Muscle layer of duodenum (tissue), 2 donors: ENCODE results near the gene ZCCHC14.
"Not testable (repeated sequence)": the region's sequence is repeated elsewhere in the genome, so short reads cannot be mapped to it uniquely, and the experiment has no call there.

Experiments used
- H3K27ac ChIP-seq: one replicate; pipeline ENCODE4 v1.7.0; 2013; ENCODE audit warnings: mild to moderate bottlenecking, low read length
- H3K27me3 ChIP-seq: one replicate; pipeline ENCODE4 v1.7.0; 2013; ENCODE audit warnings: low read depth, mild to moderate bottlenecking, control low read depth, low read length
- H3K36me3 ChIP-seq, 2 donors: one replicate each; pipeline ENCODE4 v1.7.0; 2013; ENCODE audit warnings: low read length in 2 of 2, control low read depth in 1 of 2, mild to moderate bottlenecking in 1 of 2; ENCODE audit not compliant: insufficient read depth in 2 of 2, control insufficient read depth in 1 of 2
- H3K4me1 ChIP-seq, 2 donors: one replicate each; pipeline ENCODE4 v1.7.0; 2013; ENCODE audit warnings: low read length in 2 of 2, mild to moderate bottlenecking in 2 of 2, control low read depth in 1 of 2, moderate library complexity in 1 of 2; ENCODE audit not compliant: insufficient read depth in 2 of 2, control insufficient read depth in 1 of 2
- H3K4me3 ChIP-seq, 2 donors: one replicate each; pipeline ENCODE4 v1.7.0; 2013; ENCODE audit warnings: low read length in 2 of 2, low read depth in 1 of 2, mild to moderate bottlenecking in 1 of 2
- H3K9me3 ChIP-seq, 2 donors: one replicate each; pipeline ENCODE4 v1.7.0; 2013; ENCODE audit warnings: low read length in 2 of 2, control low read depth in 1 of 2, mild to moderate bottlenecking in 1 of 2; ENCODE audit not compliant: control insufficient read depth in 1 of 2
- donor health status: healthy.

Gene ZCCHC14

DNA sequence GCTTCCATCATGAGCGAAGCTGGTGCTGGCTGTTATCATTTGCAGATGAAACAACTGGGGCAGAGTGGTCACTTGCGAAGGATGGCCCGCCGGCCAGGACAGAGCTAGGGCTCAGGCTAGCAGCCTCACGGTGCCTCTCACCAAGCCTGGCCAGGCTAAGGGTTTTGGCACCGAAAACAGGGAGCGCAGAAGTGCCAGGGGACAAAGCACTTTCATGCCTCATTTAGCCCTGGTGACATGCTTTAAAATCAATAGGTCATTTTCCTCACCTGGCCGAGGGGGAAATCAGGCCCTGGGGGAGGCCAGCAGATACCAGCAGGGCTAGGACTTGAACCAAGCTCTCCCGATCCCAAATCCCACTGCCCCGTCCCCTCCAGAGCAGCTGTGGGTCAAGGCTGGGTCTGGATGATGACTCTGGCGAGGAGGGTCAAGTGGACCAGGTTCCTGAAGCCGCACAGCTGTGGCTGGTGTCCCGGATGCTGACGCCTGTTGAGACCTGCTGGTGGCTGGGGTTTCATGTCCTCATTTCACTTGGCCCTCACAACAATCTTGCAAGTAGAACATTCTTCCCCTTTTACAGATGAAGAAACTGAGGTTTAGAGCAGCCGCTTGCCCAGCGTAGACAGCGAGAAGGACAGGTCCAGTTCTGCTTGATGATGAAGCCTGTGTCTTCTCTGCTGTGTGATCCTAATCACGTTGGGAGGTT, 10.6 kb upstream of the ZCCHC14 start:
- H3K36me3 ChIP-seq, H3K4me3 ChIP-seq, H3K4me1 ChIP-seq, H3K9me3 ChIP-seq, H3K27ac ChIP-seq, H3K27me3 ChIP-seq: not testable (repeated sequence)

DNA sequence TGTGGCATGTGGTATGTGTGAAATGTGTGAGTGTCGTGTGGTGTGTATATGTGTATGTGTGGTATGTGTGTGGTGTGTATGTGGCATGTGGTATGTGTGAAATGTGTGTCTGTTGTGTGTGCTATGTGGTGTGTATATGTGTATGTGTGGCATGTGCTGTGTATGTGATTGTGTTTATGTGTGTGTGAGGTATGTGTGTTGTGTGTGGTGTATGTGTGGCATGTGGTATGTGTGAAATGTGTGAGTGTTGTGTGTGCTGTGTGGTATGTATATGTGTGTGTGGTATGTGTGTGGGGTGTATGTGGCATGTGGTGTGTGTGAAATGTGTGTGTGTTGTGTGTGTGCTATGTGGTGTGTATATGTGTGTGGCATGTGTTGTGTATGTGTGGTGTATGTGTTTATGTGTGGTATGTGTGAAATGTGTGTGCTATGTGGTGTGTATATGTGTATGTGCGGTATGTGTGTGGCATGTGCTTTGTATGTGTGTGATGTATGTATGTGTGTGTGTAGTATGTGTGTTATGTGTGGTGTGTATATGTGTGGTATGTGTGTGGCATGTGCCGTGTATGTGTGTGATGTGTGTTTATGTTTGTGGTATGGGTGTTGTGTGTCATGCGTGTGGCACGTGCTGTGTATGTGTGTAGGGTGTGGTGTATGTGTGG, 9.6 kb upstream of the ZCCHC14 start:
- Histone ChIP-seq H3K27me3 (no peaks in the 10 kb centered on the region), H3K4me3 (no peak overlapping the region), H3K36me3 (no peaks in the 10 kb centered on the region), H3K27ac (no peak overlapping the region), H3K4me1 (peaks cover 2 to 4% of the 10 kb centered on the region in 2 donors), H3K9me3 (no peaks in the 10 kb centered on the region)

DNA sequence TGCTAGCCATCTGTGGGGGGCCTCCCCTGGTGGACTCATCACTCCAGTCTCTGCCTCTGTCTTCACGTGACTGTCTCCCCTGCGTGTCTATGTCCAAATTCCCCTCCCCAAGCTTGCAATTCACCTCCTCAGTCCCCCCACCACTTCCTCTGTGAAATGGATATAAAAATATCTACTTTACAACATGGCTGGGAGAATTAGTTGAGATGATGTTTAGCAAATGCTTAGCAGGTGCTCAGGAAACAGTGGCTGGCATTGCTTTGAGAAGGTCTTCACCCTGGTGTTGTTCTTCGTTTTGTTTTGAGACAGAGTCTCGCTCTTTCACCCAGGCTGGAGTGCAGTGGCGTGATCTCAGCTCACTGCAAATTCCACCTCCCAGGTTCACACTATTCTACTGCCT, 8.3 kb upstream of the ZCCHC14 start:
- Histone ChIP-seq H3K27ac (no peak overlapping the region), H3K9me3 (no peaks in the 10 kb centered on the region), H3K36me3 (no peaks in the 10 kb centered on the region), H3K27me3 (no peaks in the 10 kb centered on the region), H3K4me1 (no peaks in the 10 kb centered on the region), H3K4me3 (no peak overlapping the region)

DNA sequence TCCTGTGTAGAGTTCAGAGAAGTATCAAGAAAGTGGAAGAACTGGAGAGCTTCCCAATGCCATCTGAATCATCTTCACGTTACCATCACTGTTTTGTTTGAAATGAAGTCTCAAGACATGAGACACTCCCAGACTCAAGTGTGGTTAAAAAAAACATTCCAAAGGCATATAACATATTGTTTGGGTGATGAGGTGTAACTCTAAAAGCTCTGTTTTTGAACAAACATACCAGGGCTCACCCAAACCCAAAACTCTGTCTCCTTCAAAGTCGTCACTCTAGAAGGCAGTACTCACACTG, 6.3 kb upstream of the ZCCHC14 start:
- H3K4me1 ChIP-seq: no peaks in the 10 kb centered on the region
- no peaks in the 10 kb centered on the region for H3K36me3 ChIP-seq
- H3K27me3 ChIP-seq: no peaks in the 10 kb centered on the region
- no peaks in the 10 kb centered on the region for H3K9me3 ChIP-seq
- no peak overlapping the region for H3K27ac ChIP-seq
- H3K4me3 ChIP-seq: no peak overlapping the region

DNA sequence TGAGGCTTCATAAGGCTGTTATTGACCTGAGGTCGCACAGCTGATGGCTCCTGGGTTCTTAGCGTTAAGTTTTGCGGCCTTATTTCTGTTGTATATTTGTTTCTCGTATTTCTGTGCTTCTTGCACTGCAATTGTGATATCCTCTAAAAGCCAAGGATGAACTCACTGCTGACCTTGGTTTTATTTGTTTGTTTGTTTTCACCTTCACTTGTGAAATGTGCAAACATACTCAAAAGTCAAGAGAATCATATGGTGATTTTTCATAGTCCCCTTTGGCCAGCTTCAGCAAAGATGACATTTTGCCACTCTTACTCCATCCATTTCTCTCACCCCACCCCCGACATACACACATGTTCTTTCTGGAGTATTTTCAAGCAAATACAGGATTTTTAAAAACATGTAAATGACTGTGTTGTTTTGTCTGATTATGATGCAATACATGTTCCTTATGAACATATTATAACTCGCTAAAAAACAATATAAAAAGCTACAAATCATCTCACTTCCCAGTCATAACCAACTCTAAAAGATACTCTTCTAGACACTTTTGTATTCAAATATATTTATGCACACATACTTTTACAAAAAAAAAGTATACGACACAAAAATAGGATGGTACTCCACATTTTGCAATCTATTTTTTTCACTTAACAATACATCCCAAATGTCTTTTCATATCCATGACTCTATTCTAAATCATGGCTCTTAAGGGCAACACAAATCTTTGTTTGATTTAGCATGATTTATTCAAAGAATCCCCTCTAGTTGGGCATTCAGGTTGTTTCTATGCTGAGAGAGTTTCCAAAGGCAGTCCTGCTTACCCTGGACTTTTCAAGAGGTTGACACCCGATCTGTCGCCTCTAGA, 5.7 kb upstream of the ZCCHC14 start:
- no peak overlapping the region for H3K27ac ChIP-seq
- H3K4me3 ChIP-seq: no peak overlapping the region
- H3K27me3 ChIP-seq: no peaks in the 10 kb centered on the region
- H3K4me1 ChIP-seq: peaks cover 0 to 3% of the 10 kb centered on the region in 2 donors
- no peaks in the 10 kb centered on the region for H3K36me3 ChIP-seq
- no peaks in the 10 kb centered on the region for H3K9me3 ChIP-seq

DNA sequence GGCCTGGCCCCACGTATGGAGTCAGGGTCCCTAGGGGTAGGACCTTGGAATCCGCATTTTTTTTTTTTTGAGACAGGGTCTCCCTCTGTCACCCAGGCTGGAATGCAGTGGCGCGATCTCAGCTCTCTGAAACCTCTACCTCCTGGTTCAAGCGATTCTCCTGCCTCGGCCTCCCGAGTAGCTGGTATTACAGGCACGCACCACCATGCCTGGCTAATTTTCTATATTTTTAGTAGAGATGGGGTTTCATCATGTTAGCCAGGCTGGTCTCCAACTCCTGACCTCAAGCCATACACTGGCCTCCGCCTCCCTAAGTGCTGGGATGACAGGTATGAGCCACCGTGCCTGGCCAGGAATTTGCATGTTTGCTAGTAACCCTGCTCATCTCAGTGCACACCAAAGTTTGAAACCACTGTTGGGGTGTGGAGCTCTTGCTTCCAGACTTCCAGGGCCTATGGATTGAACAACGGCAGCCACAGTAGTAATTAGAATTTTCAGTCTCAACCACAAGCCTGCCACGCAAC, 5.0 kb upstream of the ZCCHC14 start:
- H3K36me3 ChIP-seq, H3K4me1 ChIP-seq, H3K27ac ChIP-seq, H3K4me3 ChIP-seq, H3K9me3 ChIP-seq, H3K27me3 ChIP-seq: not testable (repeated sequence)

DNA sequence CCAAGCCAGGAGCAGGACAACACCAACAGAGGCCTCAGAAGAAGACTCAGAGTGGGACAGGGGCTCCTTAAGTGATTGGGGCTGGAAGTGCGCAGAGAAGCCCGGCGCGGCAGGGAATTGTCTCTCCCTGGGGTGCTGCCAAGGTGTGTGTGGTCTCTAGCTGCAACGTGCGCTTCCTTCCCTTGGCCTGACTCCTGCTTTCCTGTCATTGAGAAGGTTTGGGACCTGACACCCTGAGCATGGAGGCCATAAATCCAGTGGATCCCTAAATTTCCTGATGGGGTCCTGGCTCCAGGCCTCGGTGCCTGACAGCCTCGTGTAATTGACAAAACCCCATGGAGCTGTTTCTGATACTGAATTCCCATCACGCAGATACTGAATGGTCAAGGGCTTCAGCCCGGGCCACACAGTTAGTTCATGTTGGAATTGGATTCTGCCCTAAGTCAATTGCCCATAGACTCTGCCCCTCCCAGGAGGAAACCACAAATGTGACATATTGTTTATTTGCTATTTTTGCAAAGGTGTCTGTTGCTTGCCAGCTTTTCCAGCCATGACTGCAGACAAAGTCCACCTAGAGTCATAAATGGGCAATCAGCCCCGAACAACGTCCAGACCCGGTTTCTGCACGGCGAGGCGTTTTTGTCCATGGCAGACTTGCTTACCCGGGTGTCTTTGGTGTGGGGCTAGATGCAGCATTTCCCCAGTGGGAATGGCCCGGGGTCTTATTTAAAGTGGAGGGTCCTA, 4.4 kb upstream of the ZCCHC14 start:
- not testable (repeated sequence) for H3K9me3 ChIP-seq, H3K4me1 ChIP-seq, H3K4me3 ChIP-seq

DNA sequence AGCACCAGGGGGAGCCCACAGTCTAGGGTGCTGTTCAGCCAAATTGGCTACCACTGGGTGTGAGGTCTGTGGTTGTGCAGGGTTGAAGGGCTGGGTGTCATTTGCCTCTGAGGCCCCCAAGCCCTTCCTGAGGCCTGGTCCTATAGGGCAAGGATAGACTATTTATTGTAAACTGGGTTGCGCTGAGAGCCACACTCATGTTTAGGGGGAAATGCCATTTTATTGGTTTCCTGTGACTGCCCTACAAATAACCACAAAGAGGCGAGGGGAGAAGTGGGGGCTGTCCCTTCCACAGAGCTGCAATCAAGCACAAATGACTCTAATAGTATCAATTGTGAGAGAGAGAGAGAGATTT, 3.6 kb upstream of the ZCCHC14 start:
- no peak overlapping the region for H3K27ac ChIP-seq
- no peaks in the 10 kb centered on the region for H3K36me3 ChIP-seq
- no peak overlapping the region for H3K4me3 ChIP-seq
- no peaks in the 10 kb centered on the region for H3K9me3 ChIP-seq
- no peaks in the 10 kb centered on the region for H3K27me3 ChIP-seq
- peaks cover 0 to 8% of the 10 kb centered on the region in 2 donors for H3K4me1 ChIP-seq

More for the DNA sequence above, 4.4 kb upstream of the ZCCHC14 start:
- H3K36me3 ChIP-seq, H3K27me3 ChIP-seq, H3K27ac ChIP-seq: not testable (repeated sequence)

DNA sequence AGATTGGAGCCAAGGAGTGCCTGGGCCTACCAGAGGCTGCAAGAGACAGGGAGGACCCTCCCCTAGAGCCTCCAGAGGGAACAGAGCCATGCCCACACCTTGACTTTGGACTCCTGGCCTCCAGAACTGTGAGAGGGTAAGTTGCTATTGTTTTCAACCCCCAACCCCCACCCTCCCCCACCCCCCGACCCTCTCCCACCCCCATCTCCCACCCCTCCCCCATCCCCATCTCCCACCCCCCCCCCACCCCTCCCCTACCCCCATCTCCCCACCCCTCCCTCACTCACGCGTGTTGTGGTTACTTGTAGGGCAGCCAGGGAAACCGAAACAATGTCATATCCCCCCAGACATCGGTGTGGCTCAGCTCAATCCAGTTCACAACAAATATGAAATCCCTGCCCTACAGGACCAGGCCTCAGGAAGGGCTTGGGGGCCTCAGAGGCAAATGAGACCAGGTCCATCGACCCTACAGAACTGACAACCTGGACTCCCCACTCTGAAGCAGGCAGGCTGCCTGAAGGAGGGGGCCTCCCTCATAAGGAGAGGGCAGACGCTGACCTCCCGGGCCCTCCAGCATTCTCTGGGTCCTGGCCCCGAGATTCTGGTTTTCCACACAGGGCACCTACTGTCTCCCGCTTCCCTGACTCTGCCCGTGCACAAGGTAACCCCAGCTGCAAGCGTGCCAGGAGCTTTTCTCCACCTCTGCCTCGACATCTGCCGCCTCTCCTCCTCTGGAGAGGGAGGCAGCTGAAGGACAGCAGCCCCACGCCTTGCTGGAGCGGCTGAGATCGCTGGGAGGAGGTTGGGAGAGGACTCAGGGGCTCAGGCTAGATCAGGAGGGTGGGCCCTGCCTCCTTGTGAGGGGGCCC, 3.0 kb upstream of the ZCCHC14 start:
- Histone ChIP-seq H3K27me3 (no peaks in the 10 kb centered on the region), H3K9me3 (no peaks in the 10 kb centered on the region), H3K4me3 (no peak overlapping the region), H3K36me3 (no peaks in the 10 kb centered on the region), H3K4me1 (peaks cover 0 to 12% of the 10 kb centered on the region in 2 donors), H3K27ac (no peak overlapping the region)

DNA sequence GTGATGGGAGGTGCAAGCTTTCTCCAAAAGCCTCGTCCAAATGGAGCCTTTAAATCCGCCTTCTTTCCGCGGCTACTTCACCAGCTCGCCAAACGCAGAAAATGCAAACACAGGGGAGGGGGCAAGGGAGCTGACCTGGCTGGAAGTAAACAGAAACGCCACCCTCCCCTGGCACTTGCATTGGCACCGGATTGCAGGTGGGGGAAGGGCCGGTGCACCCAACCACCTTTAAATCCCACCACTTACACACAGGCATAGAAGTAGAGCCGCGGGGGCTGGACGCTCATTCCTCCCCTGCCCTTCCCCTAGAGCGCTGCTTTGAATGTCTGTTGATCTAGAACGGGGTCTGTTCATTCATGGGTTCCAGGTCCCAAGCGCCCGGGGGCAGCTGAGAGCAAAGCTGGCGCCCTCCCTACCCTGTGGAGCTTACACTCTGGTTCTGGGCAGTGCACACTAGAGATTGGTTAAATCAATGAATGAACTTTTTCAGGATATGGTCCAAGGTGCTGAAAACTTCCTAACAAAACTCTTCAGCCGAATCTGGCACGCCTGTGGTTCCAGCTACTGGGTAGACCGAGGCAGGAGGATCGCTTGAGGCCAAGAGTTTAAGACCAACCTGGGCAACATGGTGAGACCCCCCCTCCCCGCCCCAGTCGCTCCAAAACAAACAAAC, 920 bp upstream of the ZCCHC14 start:
- no peaks in the 10 kb centered on the region for H3K36me3 ChIP-seq

More for the DNA sequence above, 920 bp upstream of the ZCCHC14 start:
- Histone ChIP-seq H3K27ac (no peak overlapping the region), H3K27me3 (no peaks in the 10 kb centered on the region), H3K9me3 (no peaks in the 10 kb centered on the region), H3K4me3 (peak overlapping the region in 1 of 2 donors; percentile 60), H3K4me1 (peaks cover 0 to 22% of the 10 kb centered on the region in 2 donors)
